ENCODE data around the gene AP1M1. TPM values are rescaled to one million over a fixed set of nuclear protein-coding genes. Genes with fewer than 3 reads are reported as not detected.

Gene AP1M1
- total and polyA plus RNA-seq, 2 of the 4 experiments (the other 2 are of a cell fraction): 85.1 to 99.1 TPM

DNA sequence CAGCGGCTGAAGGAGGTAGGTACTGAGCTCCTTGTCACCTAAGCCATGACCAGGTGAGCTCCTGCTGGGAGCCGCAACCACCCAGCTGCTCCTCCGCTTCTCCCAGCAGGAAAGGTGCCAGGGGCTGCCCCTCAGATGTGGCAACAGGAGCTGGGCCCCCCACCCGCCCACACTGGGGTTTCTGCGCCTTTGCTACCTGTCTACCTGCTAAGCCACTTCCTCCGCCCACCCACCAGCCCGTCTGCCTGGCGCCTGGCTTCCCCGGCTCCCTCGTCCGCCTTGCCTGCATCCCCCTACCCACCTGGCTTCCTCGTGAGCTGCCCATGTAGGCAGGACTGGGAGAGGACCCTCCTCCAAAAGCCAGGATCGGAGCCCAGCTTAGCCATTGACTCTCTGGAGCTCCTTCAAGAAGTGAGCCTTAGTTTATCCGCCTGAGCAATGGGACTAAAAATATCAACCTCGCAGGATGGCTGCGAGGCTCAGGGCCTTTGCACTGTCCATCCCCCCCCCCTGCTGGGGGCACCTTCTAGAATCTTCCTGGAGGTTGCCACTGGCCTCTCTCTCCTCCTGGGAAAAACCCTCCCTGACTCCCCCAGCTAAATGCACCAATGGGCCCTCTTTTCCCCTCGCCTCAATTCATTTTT lies 71.1 kb downstream of the AP1M1 start:
- Histone ChIP-seq H2BK15ac (ENCODE audit: low read depth, low read length) (no peak overlapping the region), H2BK5ac (ENCODE audit: low read depth, low read length, poor library complexity, severe bottlenecking) (no peak overlapping the region), H2BK120ac (ENCODE audit: low read depth, low read length) (no peak overlapping the region), H2BK20ac (ENCODE audit: low read depth, low read length) (no peak overlapping the region), H3K79me1 (ENCODE audit: low read depth in 1 of 2, low read length in 2 of 2) (no peaks in the 10 kb centered on the region), H4K91ac (ENCODE audit: insufficient read depth, low read depth, low read length) (no peak overlapping the region), H3K56ac (ENCODE audit: extremely low read depth, insufficient read depth, low read length) (no peak overlapping the region), H4K8ac (ENCODE audit: low read depth in 2 of 2, low read length in 2 of 2) (no peak overlapping the region), H3K9ac (ENCODE audit: low read depth, low read length) (no peak overlapping the region), H3K4ac (ENCODE audit: low read depth, low read length) (no peak overlapping the region), H2AK5ac (ENCODE audit: low read depth, low read length) (no peak overlapping the region), H3K27ac (ENCODE audit: insufficient read depth, low read length) (no peak overlapping the region), H2AFZ (replicated peaks; ENCODE audit: low read length, poor library complexity) (no peak overlapping the region), H3K14ac (replicated peaks; ENCODE audit: low read depth, low read length) (no peak overlapping the region), H4K20me1 (ENCODE audit: insufficient read depth, low read length) (no peaks in the 10 kb centered on the region), H3K9me3 (ENCODE audit: control insufficient read depth, insufficient read depth, low read length) (peaks cover 7% of the 10 kb centered on the region), H4K5ac (ENCODE audit: low read depth, low read length) (no peak overlapping the region), H2AK9ac (replicated peaks; ENCODE audit: low read depth, low read length, poor library complexity) (no peak overlapping the region), H3K27me3 (ENCODE audit: control insufficient read depth, insufficient read depth, low read length) (peaks cover 25% of the 10 kb centered on the region), H3K18ac (ENCODE audit: low read depth, low read length) (no peak overlapping the region), H3K9me1 (ENCODE audit: insufficient read depth, low read length) (no peaks in the 10 kb centered on the region), H3K4me2 (ENCODE audit: low read depth, low read length) (no peak overlapping the region), H3K4me1 (ENCODE audit: control insufficient read depth, insufficient read depth, low read length) (no peaks in the 10 kb centered on the region), H3K36me3 (ENCODE audit: control insufficient read depth, insufficient read depth, low read length) (no peaks in the 10 kb centered on the region), H3K4me3 (ENCODE audit: insufficient read depth, low read depth, low read length) (no peak overlapping the region), H3K23ac (ENCODE audit: low read depth, low read length) (no peak overlapping the region)
- 80% methylated on average over 7 of the region's 17 CpGs; no CpG with 5 or more reads in 1 of the 2 experiments for WGBS, 2 experiments (ENCODE audit: extremely low coverage in 2 of 2, insufficient read length in 1 of 2)
- ChIA-PET POLR2A (ENCODE audit: unreplicated experiment) (no interaction called here), CTCF (no interaction called here)
- TF ChIP-seq CHD1 (IDR thresholded peaks at IDR 0.05; ENCODE audit: low read depth, low read length): no peak
- ATAC-seq (ENCODE audit: low read depth): no peak
- in situ Hi-C loops (cut with MboI; ENCODE audit: low sequenced_read_pairs) (no loop called here), intact Hi-C loops (cut with micrococcal nuclease) (no loop called here), dilution Hi-C loops (cut with HindIII; ENCODE audit: low sequenced_read_pairs, unreplicated experiment) (no loop called here)
- DNase-seq: no peak
- BruUV-seq (replicated peaks): no TSS peak

All from IMR-90 (cell line).